Activated B cell treated with CpG ODN at 0.5 μM for 24 hours (primary cell): ENCODE results near the gene PCDHA3. TPM values are rescaled to one million over a fixed set of nuclear protein-coding genes. Genes with fewer than 3 reads are reported as not detected.
"Not testable (repeated sequence)": the region's sequence is repeated elsewhere in the genome, so short reads cannot be mapped to it uniquely, and the experiment has no call there.

Experiments
- ATAC-seq: fragments of 200-7000 bp; cut with Tn5 transposase; one replicate; pipeline ENCODE4 v1.10.0; 2021; ENCODE audit warnings: low read depth, mild to moderate bottlenecking, moderate library complexity
- CTCF ChIA-PET: fragments of 350-600 bp; sonication (Branson Sonifier 250); formaldehyde crosslinking; loops from one replicate; lab custom pipeline; 2021; ENCODE audit warnings: antibody characterized with exemption; lab: Charles Lee
- POLR2A ChIA-PET: fragments of 350-600 bp; sonication (Branson Sonifier 250); formaldehyde crosslinking; loops from one replicate; lab custom pipeline; 2021; ENCODE audit warnings: antibody characterized with exemption; lab: Charles Lee
- DNase-seq: peaks from one replicate; pipeline ENCODE4 v3.0.0; 2022
- H3K27ac Mint-ChIP-seq: one replicate; pipeline ENCODE4 v1.8.0; 2020; ENCODE audit warnings: mixed read lengths
- H3K27me3 Mint-ChIP-seq: one replicate; pipeline ENCODE4 v1.8.0; 2021; ENCODE audit warnings: mixed read lengths
- H3K36me3 Mint-ChIP-seq: one replicate; pipeline ENCODE4 v1.8.0; 2021; ENCODE audit warnings: low read depth, mixed read lengths
- H3K4me1 Mint-ChIP-seq: one replicate; pipeline ENCODE4 v1.8.0; 2021; ENCODE audit warnings: mixed read lengths
- H3K4me3 Mint-ChIP-seq: one replicate; pipeline ENCODE4 v1.8.0; 2020; ENCODE audit warnings: mild to moderate bottlenecking, mixed read lengths
- H3K9me3 Mint-ChIP-seq: one replicate; pipeline ENCODE4 v1.8.0; 2020; ENCODE audit warnings: mixed read lengths
- intact Hi-C: fragments of 100-400 bp; cut with micrococcal nuclease; formaldehyde crosslinking; loops from one replicate; pipeline ENCODE4 v1.15.1; 2024
- total RNA-seq: library from RNA; stranded (reverse); gene quantifications from 2 replicates; pipeline ENCODE4 v1.2.3, GENCODE V29; 2022
- TF ChIP-seq, protein P1 (sequence below): fragments of 200-600 bp; IDR thresholded peaks from one replicate; pipeline ENCODE4 v1.8.0; 2022; ENCODE audit warnings: antibody characterized with exemption, mild to moderate bottlenecking

The PCDHA3 gene
- total RNA-seq, 1 donor from 2014 or later = not detected

DNA sequence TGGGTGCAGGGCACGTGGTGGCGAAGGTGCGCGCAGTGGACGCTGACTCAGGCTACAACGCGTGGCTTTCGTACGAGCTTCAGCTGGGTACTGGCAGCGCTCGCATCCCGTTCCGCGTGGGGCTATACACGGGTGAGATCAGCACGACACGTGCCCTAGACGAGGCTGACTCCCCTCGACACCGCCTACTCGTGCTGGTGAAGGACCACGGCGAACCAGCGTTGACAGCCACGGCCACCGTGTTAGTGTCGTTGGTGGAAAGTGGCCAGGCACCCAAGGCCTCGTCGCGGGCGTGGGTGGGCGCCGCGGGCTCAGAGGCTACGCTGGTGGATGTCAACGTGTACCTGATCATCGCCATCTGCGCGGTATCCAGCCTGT lies 4.2 kb upstream of the PCDHA3 start:
- intact Hi-C loops = no loop called here
- H3K4me1 Mint-ChIP-seq = no peaks in the 10 kb centered on the region
- peaks cover 2% of the 10 kb centered on the region for H3K36me3 Mint-ChIP-seq
- H3K27me3 Mint-ChIP-seq = peaks cover 6% of the 10 kb centered on the region
- ChIA-PET CTCF (no interaction called here), POLR2A (no interaction called here)
- no peak overlapping the region for H3K27ac Mint-ChIP-seq
- ATAC-seq = no peak
- no peak overlapping the region for H3K4me3 Mint-ChIP-seq
- no peak for DNase-seq
- H3K9me3 Mint-ChIP-seq = peaks cover 26% of the 10 kb centered on the region
- TF ChIP-seq, protein P1, sequence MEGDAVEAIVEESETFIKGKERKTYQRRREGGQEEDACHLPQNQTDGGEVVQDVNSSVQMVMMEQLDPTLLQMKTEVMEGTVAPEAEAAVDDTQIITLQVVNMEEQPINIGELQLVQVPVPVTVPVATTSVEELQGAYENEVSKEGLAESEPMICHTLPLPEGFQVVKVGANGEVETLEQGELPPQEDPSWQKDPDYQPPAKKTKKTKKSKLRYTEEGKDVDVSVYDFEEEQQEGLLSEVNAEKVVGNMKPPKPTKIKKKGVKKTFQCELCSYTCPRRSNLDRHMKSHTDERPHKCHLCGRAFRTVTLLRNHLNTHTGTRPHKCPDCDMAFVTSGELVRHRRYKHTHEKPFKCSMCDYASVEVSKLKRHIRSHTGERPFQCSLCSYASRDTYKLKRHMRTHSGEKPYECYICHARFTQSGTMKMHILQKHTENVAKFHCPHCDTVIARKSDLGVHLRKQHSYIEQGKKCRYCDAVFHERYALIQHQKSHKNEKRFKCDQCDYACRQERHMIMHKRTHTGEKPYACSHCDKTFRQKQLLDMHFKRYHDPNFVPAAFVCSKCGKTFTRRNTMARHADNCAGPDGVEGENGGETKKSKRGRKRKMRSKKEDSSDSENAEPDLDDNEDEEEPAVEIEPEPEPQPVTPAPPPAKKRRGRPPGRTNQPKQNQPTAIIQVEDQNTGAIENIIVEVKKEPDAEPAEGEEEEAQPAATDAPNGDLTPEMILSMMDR = no peak

DNA sequence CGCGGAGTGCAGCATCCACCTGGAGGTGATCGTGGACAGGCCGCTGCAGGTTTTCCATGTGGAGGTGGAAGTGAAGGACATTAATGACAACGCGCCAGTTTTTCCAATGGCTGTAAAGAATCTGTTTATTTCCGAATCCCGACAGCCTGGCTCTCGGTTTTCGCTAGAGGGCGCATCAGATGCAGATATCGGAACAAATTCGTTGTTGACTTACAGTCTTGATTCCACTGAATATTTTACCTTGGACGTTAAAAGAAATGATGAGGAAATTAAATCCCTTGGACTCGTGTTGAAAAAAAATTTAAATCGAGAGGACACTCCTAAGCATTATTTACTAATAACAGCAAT lies 611 bp downstream of the PCDHA3 start:
- H3K27ac Mint-ChIP-seq = no peak overlapping the region
- no peaks in the 10 kb centered on the region for H3K36me3 Mint-ChIP-seq
- intact Hi-C loops = no loop called here
- no peak for DNase-seq
- H3K9me3 Mint-ChIP-seq = peaks cover 20% of the 10 kb centered on the region
- ChIA-PET CTCF (no interaction called here), POLR2A (no interaction called here)
- peaks cover 5% of the 10 kb centered on the region for H3K27me3 Mint-ChIP-seq
- no peak overlapping the region for H3K4me3 Mint-ChIP-seq
- H3K4me1 Mint-ChIP-seq = no peaks in the 10 kb centered on the region
- TF ChIP-seq, protein P1 = no peak
- no peak for ATAC-seq

- H3K4me3 Mint-ChIP-seq, H3K27me3 Mint-ChIP-seq, DNase-seq, intact Hi-C loops, H3K36me3 Mint-ChIP-seq, H3K27ac Mint-ChIP-seq, H3K4me1 Mint-ChIP-seq, CTCF ChIA-PET, ATAC-seq, POLR2A ChIA-PET: not testable (repeated sequence)
- peaks cover 23% of the 10 kb centered on the region for H3K9me3 Mint-ChIP-seq
Measured at GRCh38 chr5:140802381-140802780, 1.5 kb downstream of the PCDHA3 start.

GRCh38 chr5:140802781-140803271 lies 2.0 kb downstream of the PCDHA3 start:
- intact Hi-C loops = no loop called here
- no peak for DNase-seq
- Mint-ChIP-seq H3K36me3 (no peaks in the 10 kb centered on the region), H3K4me3 (no peak overlapping the region), H3K4me1 (no peaks in the 10 kb centered on the region), H3K9me3 (peaks cover 23% of the 10 kb centered on the region), H3K27me3 (peaks cover 8% of the 10 kb centered on the region), H3K27ac (no peak overlapping the region)
- ATAC-seq = no peak
- POLR2A ChIA-PET = no interaction called here
- TF ChIP-seq, protein P1 = no peak
- CTCF ChIA-PET = no interaction called here

- ATAC-seq = no peak
- TF ChIP-seq, protein P1 = no peak
- peaks cover 8% of the 10 kb centered on the region for H3K27me3 Mint-ChIP-seq
- no peak within 1 kb of the TSS for H3K27ac Mint-ChIP-seq
- peaks cover 19% of the 10 kb centered on the region for H3K9me3 Mint-ChIP-seq
- no peaks in the 10 kb centered on the region for H3K36me3 Mint-ChIP-seq
- no peaks in the 10 kb centered on the region for H3K4me1 Mint-ChIP-seq
- CTCF ChIA-PET = no interaction called here
- intact Hi-C loops = no loop called here
- DNase-seq = no peak
- POLR2A ChIA-PET = no interaction called here
- H3K4me3 Mint-ChIP-seq = no peak within 1 kb of the TSS
Measured at GRCh38 chr5:140806834-140807775, 6.2 kb downstream of the PCDHA3 start, which contains the start of gene PCDHA4. TSS of gene PCDHA4 (plus strand) at chr5:140807068.

DNA sequence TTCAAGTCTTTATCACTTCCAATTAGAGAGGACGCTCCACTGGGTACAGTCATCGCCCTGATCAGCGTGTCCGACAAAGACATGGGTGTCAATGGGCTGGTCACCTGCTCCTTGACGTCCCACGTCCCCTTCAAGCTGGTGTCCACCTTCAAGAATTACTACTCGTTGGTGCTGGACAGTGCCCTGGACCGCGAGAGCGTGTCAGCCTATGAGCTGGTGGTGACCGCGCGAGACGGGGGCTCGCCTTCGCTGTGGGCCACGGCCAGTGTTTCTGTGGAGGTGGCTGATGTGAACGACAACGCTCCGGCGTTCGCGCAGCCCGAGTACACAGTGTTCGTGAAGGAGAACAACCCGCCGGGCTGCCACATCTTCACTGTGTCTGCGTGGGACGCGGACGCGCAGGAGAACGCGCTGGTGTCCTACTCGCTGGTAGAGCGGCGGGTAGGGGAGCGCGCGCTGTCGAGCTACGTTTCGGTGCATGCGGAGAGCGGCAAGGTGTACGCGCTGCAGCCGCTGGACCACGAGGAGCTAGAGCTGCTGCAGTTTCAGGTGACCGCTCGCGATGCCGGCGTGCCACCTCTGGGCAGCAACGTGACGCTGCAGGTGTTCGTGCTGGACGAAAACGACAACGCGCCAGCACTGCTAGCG lies 7.5 kb downstream of the PCDHA3 start:
- ATAC-seq, DNase-seq, H3K27ac Mint-ChIP-seq, H3K4me1 Mint-ChIP-seq, CTCF ChIA-PET, POLR2A ChIA-PET, H3K4me3 Mint-ChIP-seq, H3K27me3 Mint-ChIP-seq, intact Hi-C loops, H3K36me3 Mint-ChIP-seq: not testable (repeated sequence)
- H3K9me3 Mint-ChIP-seq = peaks cover 22% of the 10 kb centered on the region
